OCI-LY1 (cell line): ENCODE data around the gene B3GAT2.

Experiments
- H2AFZ ChIP-seq: fragments of 200-600 bp; sonication (generic), shearing (Covaris generic); 2 replicates; pipeline ENCODE4 v1.6.0; 2014; ENCODE audit warnings: antibody characterized with exemption, mild to moderate bottlenecking, low read length
- H3F3A ChIP-seq: fragments of 200-600 bp; sonication (generic), shearing (Covaris generic); 2 replicates; pipeline ENCODE4 v1.6.0; 2014; ENCODE audit warnings: mild to moderate bottlenecking, antibody characterized with exemption, low read length, moderate library complexity; ENCODE audit not compliant: insufficient read depth
- H3K27ac ChIP-seq: fragments of 200-600 bp; sonication (generic); 2 replicates; pipeline ENCODE4 v1.5.1; 2014; ENCODE audit warnings: low read length, mixed run types, mild to moderate bottlenecking, low read depth; ENCODE audit not compliant: poor library complexity, severe bottlenecking
- H3K27me3 ChIP-seq: fragments of 200-600 bp; sonication (generic); 2 replicates; pipeline ENCODE4 v1.6.0; 2014; ENCODE audit warnings: antibody characterized with exemption, mild to moderate bottlenecking, low read length, moderate library complexity; ENCODE audit not compliant: insufficient read depth
- H3K36me3 ChIP-seq: fragments of 200-600 bp; sonication (generic); 2 replicates; pipeline ENCODE4 v1.6.1; 2014; ENCODE audit warnings: mild to moderate bottlenecking, antibody characterized with exemption, low read length, moderate library complexity, mixed read lengths; ENCODE audit not compliant: insufficient read depth
- H3K4me1 ChIP-seq: fragments of 200-600 bp; sonication (generic); 2 replicates; pipeline ENCODE4 v1.5.1; 2014; ENCODE audit warnings: mild to moderate bottlenecking, low read length, moderate library complexity; ENCODE audit not compliant: insufficient read depth, severe bottlenecking
- H3K4me2 ChIP-seq: fragments of 200-600 bp; sonication (generic), shearing (Covaris generic); 2 replicates; pipeline ENCODE4 v1.6.1; 2014; ENCODE audit warnings: low read length
- H3K4me3 ChIP-seq: fragments of 200-600 bp; sonication (generic); 2 replicates; pipeline ENCODE4 v1.5.1; 2014; ENCODE audit warnings: low read length, low read depth, mild to moderate bottlenecking, mixed read lengths; ENCODE audit not compliant: poor library complexity, severe bottlenecking
- H3K79me2 ChIP-seq: fragments of 200-600 bp; shearing (Covaris generic); 2 replicates; pipeline ENCODE4 v1.6.1; 2016; ENCODE audit warnings: mixed run types, low read length, mixed read lengths; ENCODE audit not compliant: insufficient read depth
- H3K9ac ChIP-seq: fragments of 200-600 bp; sonication (generic), shearing (Covaris generic); 2 replicates; pipeline ENCODE4 v1.6.1; 2014; ENCODE audit warnings: mild to moderate bottlenecking, low read length, mixed read lengths
- H3K9me2 ChIP-seq: fragments of 200-600 bp; sonication (generic), shearing (Covaris generic); 2 replicates; pipeline ENCODE4 v1.6.1; 2014; ENCODE audit warnings: low read depth, mild to moderate bottlenecking, low read length, mixed read lengths
- H3K9me3 ChIP-seq: fragments of 200-600 bp; shearing (Covaris generic); 2 replicates; pipeline ENCODE4 v1.6.1; 2014; ENCODE audit warnings: low read length, mixed read lengths
- H4K20me1 ChIP-seq: fragments of 200-600 bp; sonication (generic), shearing (Covaris generic); 2 replicates; pipeline ENCODE4 v1.6.0; 2016; ENCODE audit warnings: mild to moderate bottlenecking, low read length; ENCODE audit not compliant: insufficient read depth
- EZH2 ChIP-seq: fragments of 200-600 bp; sonication (generic), shearing (Covaris generic); IDR thresholded peaks from 2 replicates; pipeline ENCODE4 v1.8.0; 2017; ENCODE audit warnings: borderline replicate concordance, mixed run types, mild to moderate bottlenecking, antibody characterized with exemption, low read length, moderate library complexity, mixed read lengths
- TF ChIP-seq, protein P1 (sequence below): fragments of 200-600 bp; sonication (generic), shearing (Covaris generic); IDR thresholded peaks from 2 replicates; pipeline ENCODE4 v1.5.1; 2017; ENCODE audit warnings: mild to moderate bottlenecking, antibody characterized with exemption, low read length, moderate library complexity, mixed read lengths

Gene B3GAT2

DNA sequence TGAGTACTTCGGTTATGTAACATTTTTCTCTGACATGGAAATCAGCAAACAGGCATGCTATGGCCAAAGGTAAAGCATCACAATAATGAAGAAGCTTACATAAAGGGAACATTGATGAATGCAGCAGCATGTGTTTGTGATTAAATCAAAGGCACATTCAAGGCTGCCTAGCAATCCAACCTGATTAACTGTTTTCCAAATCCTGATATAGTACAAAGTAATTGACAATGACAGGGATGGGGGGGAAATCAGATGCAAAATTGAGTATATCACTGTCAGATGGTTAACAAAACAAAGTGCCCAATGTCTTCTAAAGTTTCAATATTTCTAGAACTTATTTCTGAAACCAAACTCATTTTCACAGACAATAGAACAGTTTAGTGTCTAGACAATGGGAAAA, 39.2 kb upstream of the B3GAT2 start:
- Histone ChIP-seq H2AFZ (no peak overlapping the region), H3F3A (no peaks in the 10 kb centered on the region), H3K79me2 (no peaks in the 10 kb centered on the region), H3K36me3 (no peaks in the 10 kb centered on the region), H4K20me1 (no peaks in the 10 kb centered on the region), H3K4me3 (no peak overlapping the region), H3K4me1 (no peaks in the 10 kb centered on the region), H3K9me2 (no peaks in the 10 kb centered on the region), H3K9me3 (no peaks in the 10 kb centered on the region), H3K27ac (no peak overlapping the region), H3K9ac (no peak overlapping the region), H3K4me2 (no peak overlapping the region), H3K27me3 (no peaks in the 10 kb centered on the region)
- TF ChIP-seq, protein P1, sequence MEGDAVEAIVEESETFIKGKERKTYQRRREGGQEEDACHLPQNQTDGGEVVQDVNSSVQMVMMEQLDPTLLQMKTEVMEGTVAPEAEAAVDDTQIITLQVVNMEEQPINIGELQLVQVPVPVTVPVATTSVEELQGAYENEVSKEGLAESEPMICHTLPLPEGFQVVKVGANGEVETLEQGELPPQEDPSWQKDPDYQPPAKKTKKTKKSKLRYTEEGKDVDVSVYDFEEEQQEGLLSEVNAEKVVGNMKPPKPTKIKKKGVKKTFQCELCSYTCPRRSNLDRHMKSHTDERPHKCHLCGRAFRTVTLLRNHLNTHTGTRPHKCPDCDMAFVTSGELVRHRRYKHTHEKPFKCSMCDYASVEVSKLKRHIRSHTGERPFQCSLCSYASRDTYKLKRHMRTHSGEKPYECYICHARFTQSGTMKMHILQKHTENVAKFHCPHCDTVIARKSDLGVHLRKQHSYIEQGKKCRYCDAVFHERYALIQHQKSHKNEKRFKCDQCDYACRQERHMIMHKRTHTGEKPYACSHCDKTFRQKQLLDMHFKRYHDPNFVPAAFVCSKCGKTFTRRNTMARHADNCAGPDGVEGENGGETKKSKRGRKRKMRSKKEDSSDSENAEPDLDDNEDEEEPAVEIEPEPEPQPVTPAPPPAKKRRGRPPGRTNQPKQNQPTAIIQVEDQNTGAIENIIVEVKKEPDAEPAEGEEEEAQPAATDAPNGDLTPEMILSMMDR = no peak

DNA sequence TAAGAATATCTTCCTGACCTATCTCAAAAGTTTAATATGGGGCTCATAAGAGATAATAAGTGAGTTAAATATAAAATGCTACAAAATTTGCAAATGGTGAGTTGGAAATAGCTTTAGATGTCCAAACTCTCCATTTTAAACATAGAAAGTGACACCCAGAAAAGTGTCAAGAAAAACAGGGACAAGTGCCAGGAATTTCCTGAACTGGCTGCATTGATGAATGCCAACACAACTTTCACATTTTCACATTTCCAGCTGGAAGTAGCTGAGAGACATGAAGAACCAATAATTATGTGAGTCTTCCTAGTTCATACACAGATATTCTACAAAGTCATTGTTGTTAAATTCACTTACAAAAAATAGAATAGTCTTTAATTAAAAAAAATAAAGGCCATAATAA, 38.6 kb upstream of the B3GAT2 start:
- no peaks in the 10 kb centered on the region for H3K4me1 ChIP-seq
- no peaks in the 10 kb centered on the region for H3K27me3 ChIP-seq
- H3K4me2 ChIP-seq = no peak overlapping the region
- H3K9ac ChIP-seq = no peak overlapping the region
- H3K9me2 ChIP-seq = no peaks in the 10 kb centered on the region
- no peaks in the 10 kb centered on the region for H3K9me3 ChIP-seq
- H3F3A ChIP-seq = no peaks in the 10 kb centered on the region
- H3K4me3 ChIP-seq = no peak overlapping the region
- H3K27ac ChIP-seq = no peak overlapping the region
- H4K20me1 ChIP-seq = no peaks in the 10 kb centered on the region
- TF ChIP-seq EZH2 = no peak
- TF ChIP-seq, protein P1 = no peak
- H3K36me3 ChIP-seq = no peaks in the 10 kb centered on the region
- no peak overlapping the region for H2AFZ ChIP-seq
- no peaks in the 10 kb centered on the region for H3K79me2 ChIP-seq

DNA sequence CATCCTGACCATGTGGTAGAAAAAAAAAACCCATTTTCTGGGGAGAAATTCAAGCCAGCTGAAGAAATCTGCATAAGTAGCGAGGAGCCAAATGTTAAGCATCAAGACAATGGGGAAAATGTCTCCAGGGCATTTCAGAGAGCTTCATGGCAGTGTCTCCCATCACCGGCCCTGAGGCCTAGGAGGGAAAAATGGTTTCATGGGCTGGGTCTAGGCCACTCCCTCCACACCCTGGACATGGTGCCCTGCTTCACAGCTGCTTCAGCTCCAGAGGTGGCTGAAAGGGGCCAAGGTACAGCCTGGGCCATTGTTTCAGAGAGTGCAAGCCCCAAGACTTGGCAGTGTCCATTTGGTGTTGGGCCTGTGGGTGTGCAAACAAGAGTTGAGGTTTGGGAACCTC, 34.4 kb upstream of the B3GAT2 start:
- H3K36me3 ChIP-seq = no peaks in the 10 kb centered on the region
- no peaks in the 10 kb centered on the region for H3K79me2 ChIP-seq
- TF ChIP-seq, protein P1 = no peak
- TF ChIP-seq EZH2 = no peak
- no peak overlapping the region for H3K4me2 ChIP-seq
- H3K9me2 ChIP-seq = no peaks in the 10 kb centered on the region
- H3K27ac ChIP-seq = no peak overlapping the region
- H3K4me1 ChIP-seq = no peaks in the 10 kb centered on the region
- no peak overlapping the region for H3K9ac ChIP-seq
- no peak overlapping the region for H3K4me3 ChIP-seq
- H3F3A ChIP-seq = no peaks in the 10 kb centered on the region
- H3K9me3 ChIP-seq = no peaks in the 10 kb centered on the region
- no peaks in the 10 kb centered on the region for H4K20me1 ChIP-seq
- H2AFZ ChIP-seq = no peak overlapping the region
- no peaks in the 10 kb centered on the region for H3K27me3 ChIP-seq
